HFFc6 (cell line): ENCODE measurements around the gene EPHB6. TPM values are rescaled to one million over a fixed set of nuclear protein-coding genes. Genes with fewer than 3 reads are reported as not detected.

ENCODE experiments used
- DNase-seq: peaks from one replicate; pipeline ENCODE4 v3.0.0-alpha.2; 2018
- H3K27ac Mint-ChIP-seq: 2 replicates; pipeline ENCODE4 v1.8.0; 2020; ENCODE audit warnings: mild to moderate bottlenecking, mixed read lengths
- H3K27me3 Mint-ChIP-seq: 2 replicates; pipeline ENCODE4 v1.8.0; 2021; ENCODE audit warnings: mild to moderate bottlenecking, moderate library complexity, mixed read lengths; ENCODE audit not compliant: insufficient read depth
- H3K36me3 Mint-ChIP-seq: 2 replicates; pipeline ENCODE4 v1.8.0; 2021; ENCODE audit warnings: low read depth, mixed read lengths
- H3K4me1 Mint-ChIP-seq: 2 replicates; pipeline ENCODE4 v1.8.0; 2020; ENCODE audit warnings: low read depth, mixed read lengths
- H3K4me3 Mint-ChIP-seq: 2 replicates; pipeline ENCODE4 v1.8.0; 2020; ENCODE audit warnings: mild to moderate bottlenecking, moderate library complexity, mixed read lengths
- H3K9me3 Mint-ChIP-seq: 2 replicates; pipeline ENCODE4 v1.8.0; 2020; ENCODE audit warnings: mild to moderate bottlenecking, mixed read lengths
- total RNA-seq, 6 experiments: library from RNA; stranded (reverse); fragmentation: NEBNext Ultra II Directional; extraction: Animal tissue kit (Norgen Biotek cat#: 25700); gene quantifications; 2 replicates in 1 of 6; 3 replicates in 5 of 6; pipeline ENCODE4 v1.2.3, GENCODE V29; 2021
- TF ChIP-seq, protein P1 (sequence below): fragments of 200-600 bp; sonication (generic); IDR thresholded peaks from 2 replicates; pipeline ENCODE4 v1.5.0; 2021; ENCODE audit warnings: antibody characterized with exemption, mild to moderate bottlenecking

Gene EPHB6
- total RNA-seq, 6 experiments from 2014 or later: 0.26 to 0.69 (median 0.33) TPM

- Mint-ChIP-seq H3K4me1 (no peaks in the 10 kb centered on the region), H3K27ac (no peak overlapping the region), H3K9me3 (no peaks in the 10 kb centered on the region), H3K27me3 (peaks cover 16% of the 10 kb centered on the region), H3K36me3 (no peaks in the 10 kb centered on the region), H3K4me3 (no peak overlapping the region)
- TF ChIP-seq, protein P1, sequence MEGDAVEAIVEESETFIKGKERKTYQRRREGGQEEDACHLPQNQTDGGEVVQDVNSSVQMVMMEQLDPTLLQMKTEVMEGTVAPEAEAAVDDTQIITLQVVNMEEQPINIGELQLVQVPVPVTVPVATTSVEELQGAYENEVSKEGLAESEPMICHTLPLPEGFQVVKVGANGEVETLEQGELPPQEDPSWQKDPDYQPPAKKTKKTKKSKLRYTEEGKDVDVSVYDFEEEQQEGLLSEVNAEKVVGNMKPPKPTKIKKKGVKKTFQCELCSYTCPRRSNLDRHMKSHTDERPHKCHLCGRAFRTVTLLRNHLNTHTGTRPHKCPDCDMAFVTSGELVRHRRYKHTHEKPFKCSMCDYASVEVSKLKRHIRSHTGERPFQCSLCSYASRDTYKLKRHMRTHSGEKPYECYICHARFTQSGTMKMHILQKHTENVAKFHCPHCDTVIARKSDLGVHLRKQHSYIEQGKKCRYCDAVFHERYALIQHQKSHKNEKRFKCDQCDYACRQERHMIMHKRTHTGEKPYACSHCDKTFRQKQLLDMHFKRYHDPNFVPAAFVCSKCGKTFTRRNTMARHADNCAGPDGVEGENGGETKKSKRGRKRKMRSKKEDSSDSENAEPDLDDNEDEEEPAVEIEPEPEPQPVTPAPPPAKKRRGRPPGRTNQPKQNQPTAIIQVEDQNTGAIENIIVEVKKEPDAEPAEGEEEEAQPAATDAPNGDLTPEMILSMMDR: no peak
- DNase-seq: no peak
These were observed 12.2 kb downstream of the EPHB6 start for GRCh38 chr7:142867097-142867378.

- TF ChIP-seq, protein P1: no peak
- Mint-ChIP-seq H3K27ac (no peak overlapping the region), H3K36me3 (no peaks in the 10 kb centered on the region), H3K4me3 (no peak overlapping the region), H3K27me3 (peaks cover 16% of the 10 kb centered on the region), H3K4me1 (no peaks in the 10 kb centered on the region), H3K9me3 (no peaks in the 10 kb centered on the region)
- no peak for DNase-seq
These were observed 12.7 kb downstream of the EPHB6 start for GRCh38 chr7:142867398-142868187.

DNA sequence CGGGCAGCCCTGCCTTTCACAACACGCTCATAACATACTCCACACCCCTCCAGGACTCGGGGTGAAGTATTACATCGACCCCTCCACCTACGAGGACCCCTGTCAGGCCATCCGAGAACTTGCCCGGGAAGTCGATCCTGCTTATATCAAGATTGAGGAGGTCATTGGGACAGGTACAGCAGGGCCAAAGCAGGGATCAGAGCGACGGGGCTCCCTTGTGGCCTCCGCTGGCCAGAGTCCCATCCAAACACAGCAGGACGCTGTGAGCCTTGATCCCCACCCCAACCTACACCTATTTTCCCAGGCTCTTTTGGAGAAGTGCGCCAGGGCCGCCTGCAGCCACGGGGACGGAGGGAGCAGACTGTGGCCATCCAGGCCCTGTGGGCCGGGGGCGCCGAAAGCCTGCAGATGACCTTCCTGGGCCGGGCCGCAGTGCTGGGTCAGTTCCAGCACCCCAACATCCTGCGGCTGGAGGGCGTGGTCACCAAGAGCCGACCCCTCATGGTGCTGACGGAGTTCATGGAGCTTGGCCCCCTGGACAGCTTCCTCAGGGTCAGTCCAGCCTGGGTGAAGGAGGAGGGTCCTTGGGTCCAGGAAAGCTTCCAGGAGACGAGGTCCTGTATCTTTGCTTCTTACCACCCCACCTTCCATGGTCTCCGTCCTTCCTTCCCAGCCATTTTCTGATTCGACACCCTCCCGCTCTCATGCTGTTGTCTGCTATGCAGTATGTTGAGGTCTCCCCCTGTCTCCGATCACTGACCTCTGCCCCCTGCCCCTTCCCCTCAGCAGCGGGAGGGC is 13.5 kb downstream of the EPHB6 start:
- Mint-ChIP-seq H3K27me3 (peaks cover 16% of the 10 kb centered on the region), H3K36me3 (no peaks in the 10 kb centered on the region), H3K4me1 (no peaks in the 10 kb centered on the region), H3K27ac (no peak overlapping the region), H3K4me3 (no peak overlapping the region), H3K9me3 (no peaks in the 10 kb centered on the region)
- TF ChIP-seq, protein P1: no peak
- no peak for DNase-seq

DNA sequence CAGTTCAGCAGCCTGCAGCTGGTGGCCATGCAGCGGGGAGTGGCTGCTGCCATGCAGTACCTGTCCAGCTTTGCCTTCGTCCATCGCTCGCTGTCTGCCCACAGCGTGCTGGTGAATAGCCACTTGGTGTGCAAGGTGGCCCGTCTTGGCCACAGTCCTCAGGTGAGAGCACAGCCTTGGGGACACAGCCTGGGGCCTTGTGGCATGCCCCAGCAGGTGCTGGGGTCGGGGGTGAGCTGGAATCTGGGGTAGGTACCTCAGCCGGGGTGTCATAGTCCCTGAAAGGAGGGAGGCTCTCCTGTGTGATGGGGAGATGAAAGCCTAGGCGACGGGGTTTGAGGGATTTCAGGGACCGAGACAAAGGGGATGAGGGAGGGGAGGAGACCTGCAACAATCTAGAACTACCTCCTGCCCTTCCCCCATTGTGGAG is 14.1 kb downstream of the EPHB6 start:
- H3K9me3 Mint-ChIP-seq: no peaks in the 10 kb centered on the region
- H3K27me3 Mint-ChIP-seq: peaks cover 18% of the 10 kb centered on the region
- no peak for DNase-seq
- no peak overlapping the region for H3K4me3 Mint-ChIP-seq
- TF ChIP-seq, protein P1: no peak
- no peak overlapping the region for H3K27ac Mint-ChIP-seq
- no peaks in the 10 kb centered on the region for H3K4me1 Mint-ChIP-seq
- no peaks in the 10 kb centered on the region for H3K36me3 Mint-ChIP-seq

GRCh38 chr7:142869434-142869833 is 14.6 kb downstream of the EPHB6 start:
- Mint-ChIP-seq H3K36me3 (no peaks in the 10 kb centered on the region), H3K27me3 (peaks cover 17% of the 10 kb centered on the region), H3K4me1 (no peaks in the 10 kb centered on the region), H3K9me3 (no peaks in the 10 kb centered on the region), H3K27ac (no peak overlapping the region), H3K4me3 (no peak overlapping the region)
- no peak for DNase-seq
- TF ChIP-seq, protein P1: no peak
